Heart left ventricle (tissue), 16 donors: ENCODE measurements around the gene ZNF341. TPM values are rescaled to one million over a fixed set of nuclear protein-coding genes. Genes with fewer than 3 reads are reported as not detected.

Experiments used
- ATAC-seq, 4 donors: fragments of 200-7000 bp; cut with Tn5 transposase; one replicate each; pipeline ENCODE4 v1.9.1; 2020 to 2022; ENCODE audit warnings: moderate library complexity in 4 of 4, mild to moderate bottlenecking in 3 of 4, moderate number of reproducible peaks in 1 of 4
- DNase-seq, 5 donors: peaks; one replicate each; pipeline ENCODE4 v3.0.0-alpha.2; 2020
- H3K27ac ChIP-seq, 12 donors: fragments of 200-600 bp; sonication (generic) in 4 of 12; one replicate each; pipeline versions ENCODE4 v1.5.0 to v1.8.0; 2016 to 2022; ENCODE audit warnings: mild to moderate bottlenecking in 2 of 12
- H3K27me3 ChIP-seq, 9 donors: fragments of 200-600 bp; sonication (generic) in 2 of 9; one replicate each; pipeline versions ENCODE4 v1.5.1 to v1.8.0; 2016 to 2022; ENCODE audit warnings: mild to moderate bottlenecking in 3 of 9
- H3K36me3 ChIP-seq, 9 donors: fragments of 200-600 bp; sonication (generic) in 2 of 9; one replicate each; pipeline versions ENCODE4 v1.5.0 to v1.8.0; 2018 to 2022; ENCODE audit warnings: mild to moderate bottlenecking in 2 of 9
- H3K4me1 ChIP-seq, 12 donors: fragments of 200-600 bp; sonication (generic) in 4 of 12; one replicate each; pipeline versions ENCODE4 v1.5.0 to v1.8.0; 2016 to 2022; ENCODE audit warnings: mild to moderate bottlenecking in 3 of 12
- H3K4me3 ChIP-seq, 12 donors: fragments of 200-600 bp; sonication (generic) in 4 of 12; one replicate each; pipeline versions ENCODE4 v1.5.0 to v1.8.0; 2017 to 2022; ENCODE audit warnings: mild to moderate bottlenecking in 9 of 12, moderate library complexity in 4 of 12
- H3K9me3 ChIP-seq, 12 donors: fragments of 200-600 bp; sonication (generic) in 4 of 12; one replicate each; pipeline versions ENCODE4 v1.5.0 to v1.8.0; 2016 to 2022; ENCODE audit warnings: mild to moderate bottlenecking in 1 of 12
- CTCF ChIP-seq, 12 donors: fragments of 200-600 bp; sonication (generic) in 4 of 12; IDR thresholded peaks; one replicate each; pipeline versions ENCODE4 v1.5.0 to v1.8.0; 2018 to 2022; ENCODE audit warnings: antibody characterized with exemption in 12 of 12, mild to moderate bottlenecking in 5 of 12
- POLR2A ChIP-seq, 2 donors: fragments of 450-650 bp; IDR thresholded peaks; one replicate each; pipeline ENCODE4 v1.6.1; 2017; ENCODE audit warnings: antibody characterized with exemption in 2 of 2, mild to moderate bottlenecking in 2 of 2, moderate library complexity in 2 of 2
- WGBS, 4 donors: extraction: QIAGEN DNeasy Blood & Tissue Kit in 2 of 4; methylation state at CpG; one replicate each; pipeline versions ENCODE4 v1.1.5 to v1.1.7; 2013 to 2018; 5-methylcytosine and 5-hydroxymethylcytosine counted together
- intact Hi-C, 10 donors: fragments of 100-400 bp; cut with DNase I; formaldehyde crosslinking; loops; one replicate each; pipeline versions ENCODE4 v1.11.1 to v1.14.2; 2022
- polyA plus RNA-seq, 2 donors: library from polyadenylated mRNA; stranded (reverse); fragments of 200-250 nt; gene quantifications; one replicate each; pipeline ENCODE4 v1.2.3, GENCODE V29; 2013
- total RNA-seq, 9 donors: library from RNA; depleted of rRNA in 2 of 9; stranded (reverse); fragments of >200 nt in 2 of 9; fragmentation: NEBNext Ultra II Directional in 3 of 9; extraction: Animal tissue kit (Norgen Biotek cat#: 25700) in 3 of 9; gene quantifications; one replicate each; pipeline versions ENCODE4 v1.1.0 to v1.2.4, GENCODE V29; 2016 to 2023
- donor health status: ischemic (EF 13 %, LVEDD 7.1; RV severe dilation, severe dysfunction).
- donor health status: healthy with polysubstance abuse.
- donor health status: DM: no; HTN: yes; CAD: no.
- donor health status: DM: no; HTN: no; CAD: no.
- donor health status: ischemic (EF 25% LVEDD 6.9; RV normal size, moderate dysfunction).
- donor health status: ischemic (EF 25% LVEDD 5.7; RV mildly dilated, moderate dysfunction).
- donor health status: healthy.
- donor health status: DM: yes; HTN: yes; CAD: no.
- donor health status: ischemic (EF 35%, LVEDD 5.7; RV mildly dilated, moderate dysfunction).
- donor health status: nonischemic (EF 11% LVEDD 7.7; RV severe dilation, severe dysfunction).
- donor health status: DM: yes; HTN: yes; CAD: no.
- donor health status: PGD.
- donor health status: ischemic (EF 29% LVEDD 5.4; RV normal size, mild dysfunction).
- donor health status: nonischemic (EF 23%, LVEDD 6.1; RV moderate dilation, normal function).

The ZNF341 gene
- total and polyA plus RNA-seq, 11 donors = 1.2 to 3.3 (median 1.7) TPM

GRCh38 chr20:33713865-33714367 is 17.9 kb upstream of the ZNF341 start:
- Histone ChIP-seq H3K4me1 (peaks cover 0 to 4% (median 2%) of the 10 kb centered on the region in 12 donors), H3K4me3 (no peak overlapping the region), H3K36me3 (peaks cover 0 to 51% (median 41%) of the 10 kb centered on the region in 9 donors), H3K9me3 (no peaks in the 10 kb centered on the region), H3K27ac (no peak overlapping the region), H3K27me3 (no peaks in the 10 kb centered on the region)
- TF ChIP-seq POLR2A (IDR thresholded peaks at IDR 0.05) (no peak), CTCF (IDR thresholded peaks at IDR 0.05) (no peak)
- no peak for DNase-seq
- intact Hi-C loops = no loop called here
- no peak for ATAC-seq
- 91 to 93% (median 92%) methylated on average over 10 of the region's 10 CpGs for WGBS, 4 donors

- WGBS, 4 donors = 89 to 91% (median 90%) methylated on average over 2 of the region's 2 CpGs
- Histone ChIP-seq H3K27ac (no peak overlapping the region), H3K9me3 (no peaks in the 10 kb centered on the region), H3K27me3 (no peaks in the 10 kb centered on the region), H3K36me3 (peaks cover 0 to 40% (median 32%) of the 10 kb centered on the region in 9 donors), H3K4me1 (peaks cover 0 to 16% (median 9%) of the 10 kb centered on the region in 12 donors), H3K4me3 (no peak overlapping the region)
- DNase-seq (no peak), ATAC-seq (no peak)
- intact Hi-C loops = no loop called here
- TF ChIP-seq POLR2A (IDR thresholded peaks at IDR 0.05) (no peak), CTCF (IDR thresholded peaks at IDR 0.05) (no peak)
These were observed 15.3 kb upstream of the ZNF341 start for GRCh38 chr20:33716498-33716897.

GRCh38 chr20:33719277-33719988 is 12.4 kb upstream of the ZNF341 start:
- Histone ChIP-seq H3K9me3 (no peaks in the 10 kb centered on the region), H3K4me1 (peaks cover 0 to 16% (median 9%) of the 10 kb centered on the region in 12 donors), H3K4me3 (peak overlapping the region; percentile 63 to 100 (median 86)), H3K27ac (peak overlapping the region in 11 of 12 donors; percentile 46 to 85 (median 76)), H3K27me3 (no peaks in the 10 kb centered on the region), H3K36me3 (peaks cover 0 to 11% (median 6%) of the 10 kb centered on the region in 9 donors)
- TF ChIP-seq POLR2A (IDR thresholded peaks at IDR 0.05) (no peak), CTCF (IDR thresholded peaks at IDR 0.05) (no peak)
- ATAC-seq (no peak), DNase-seq (no peak)
- intact Hi-C loops = no loop called here
- WGBS, 4 donors = 48 to 67% (median 53%) methylated on average over 11 to 13 of the region's 13 CpGs

- Histone ChIP-seq H3K9me3 (no peaks in the 10 kb centered on the region), H3K36me3 (peaks cover 0 to 4% (median 0%) of the 10 kb centered on the region in 9 donors), H3K4me1 (peaks cover 0 to 16% (median 9%) of the 10 kb centered on the region in 12 donors), H3K27me3 (no peaks in the 10 kb centered on the region), H3K4me3 (peak within 1 kb of the TSS; percentile 63 to 100 (median 86)), H3K27ac (peak within 1 kb of the TSS in 11 of 12 donors; percentile 46 to 85 (median 76))
- DNase-seq (peak; percentile 90 to 95 (median 94)), ATAC-seq (peak; percentile 99 to 100 (median 100))
- 1 to 5% (median 3%) methylated on average over 24 to 46 of the region's 46 CpGs for WGBS, 4 donors
- TF ChIP-seq CTCF (IDR thresholded peaks at IDR 0.05) = no peak
- TF ChIP-seq POLR2A (IDR thresholded peaks at IDR 0.05) = peak in 1 of 2 donors; percentile 40
- intact Hi-C loops = loop anchor here in 3 of 10 donors (5.0 kb wide), 1 partner anchor 33 kb away; the partner anchor contains the start of gene E2F1 (in 3 of the 3)
These were observed 11.6 kb upstream of the ZNF341 start, which contains the start of gene PXMP4 for GRCh38 chr20:33719989-33720709. Gene PXMP4, minus strand, starts transcription at chr20:33720310. Its CDS starts 103 bp downstream, at chr20:33720207.
